NCI-H1694 treated with DMSO at 0.1 percent for 48 hours (cell line): ENCODE results near the gene PDGFC.
"Not testable (repeated sequence)": the region's sequence is repeated elsewhere in the genome, so short reads cannot be mapped to it uniquely, and the experiment has no call there.

Experiments used
- DNase-seq: peaks from one replicate; lab custom pipeline; 2025; lab: John Stamatoyannopoulos, UW

The PDGFC gene

GRCh38 chr4:156950090-156950489 lies 21.5 kb downstream of the PDGFC start:
- DNase-seq, result no peak

- no peak for DNase-seq
These were observed 22.2 kb downstream of the PDGFC start for GRCh38 chr4:156949373-156949814.

- DNase-seq, result no peak
These were observed 22.9 kb downstream of the PDGFC start for GRCh38 chr4:156948738-156949137.

GRCh38 chr4:156948133-156948532 lies 23.5 kb downstream of the PDGFC start:
- no peak for DNase-seq

- no peak for DNase-seq
These were observed 24.8 kb downstream of the PDGFC start for GRCh38 chr4:156946516-156947424.

GRCh38 chr4:156945532-156945931 lies 26.1 kb downstream of the PDGFC start:
- no peak for DNase-seq

- DNase-seq, result no peak
These were observed 28.6 kb downstream of the PDGFC start for GRCh38 chr4:156942991-156943390.

- DNase-seq, result no peak
These were observed 29.6 kb downstream of the PDGFC start for GRCh38 chr4:156941940-156942548.

GRCh38 chr4:156939801-156940200 lies 31.8 kb downstream of the PDGFC start:
- DNase-seq, result no peak

GRCh38 chr4:156939139-156939538 lies 32.5 kb downstream of the PDGFC start:
- no peak for DNase-seq

GRCh38 chr4:156934259-156934635 lies 37.4 kb downstream of the PDGFC start:
- DNase-seq, result no peak

- no peak for DNase-seq
These were observed 37.9 kb downstream of the PDGFC start for GRCh38 chr4:156933633-156934258.

- not testable (repeated sequence) for DNase-seq
These were observed 39.2 kb downstream of the PDGFC start for GRCh38 chr4:156932360-156932759.

GRCh38 chr4:156931267-156931666 lies 40.3 kb downstream of the PDGFC start:
- no peak for DNase-seq

- DNase-seq, result no peak
These were observed 42.1 kb downstream of the PDGFC start for GRCh38 chr4:156929386-156930105.

GRCh38 chr4:156924774-156925315 lies 46.8 kb downstream of the PDGFC start:
- no peak for DNase-seq

GRCh38 chr4:156923525-156923924 lies 48.1 kb downstream of the PDGFC start:
- no peak for DNase-seq

- no peak for DNase-seq
These were observed 56.4 kb downstream of the PDGFC start for GRCh38 chr4:156915221-156915620.

- no peak for DNase-seq
These were observed 58.4 kb downstream of the PDGFC start for GRCh38 chr4:156913234-156913633.

- no peak for DNase-seq
These were observed 62.6 kb downstream of the PDGFC start for GRCh38 chr4:156909010-156909409.

- DNase-seq, result no peak
These were observed 65.3 kb downstream of the PDGFC start for GRCh38 chr4:156906325-156906724.

- DNase-seq, result no peak
These were observed 69.7 kb downstream of the PDGFC start for GRCh38 chr4:156901871-156902270.
